C4-2B (cell line): ENCODE results near the gene PCSK5.

Experiments
- H3K27ac ChIP-seq: fragments of 450-650 bp; 2 replicates; pipeline ENCODE4 v1.5.1; 2017
- ZFX ChIP-seq: fragments of 450-650 bp; IDR thresholded peaks from 2 replicates; pipeline ENCODE4 v1.6.1; 2017
- TF ChIP-seq, protein P1 (sequence below): fragments of 450-650 bp; conservative IDR thresholded peaks from 2 replicates; pipeline ENCODE4 v1.5.1; 2017; ENCODE audit warnings: mild to moderate bottlenecking

The PCSK5 gene

DNA sequence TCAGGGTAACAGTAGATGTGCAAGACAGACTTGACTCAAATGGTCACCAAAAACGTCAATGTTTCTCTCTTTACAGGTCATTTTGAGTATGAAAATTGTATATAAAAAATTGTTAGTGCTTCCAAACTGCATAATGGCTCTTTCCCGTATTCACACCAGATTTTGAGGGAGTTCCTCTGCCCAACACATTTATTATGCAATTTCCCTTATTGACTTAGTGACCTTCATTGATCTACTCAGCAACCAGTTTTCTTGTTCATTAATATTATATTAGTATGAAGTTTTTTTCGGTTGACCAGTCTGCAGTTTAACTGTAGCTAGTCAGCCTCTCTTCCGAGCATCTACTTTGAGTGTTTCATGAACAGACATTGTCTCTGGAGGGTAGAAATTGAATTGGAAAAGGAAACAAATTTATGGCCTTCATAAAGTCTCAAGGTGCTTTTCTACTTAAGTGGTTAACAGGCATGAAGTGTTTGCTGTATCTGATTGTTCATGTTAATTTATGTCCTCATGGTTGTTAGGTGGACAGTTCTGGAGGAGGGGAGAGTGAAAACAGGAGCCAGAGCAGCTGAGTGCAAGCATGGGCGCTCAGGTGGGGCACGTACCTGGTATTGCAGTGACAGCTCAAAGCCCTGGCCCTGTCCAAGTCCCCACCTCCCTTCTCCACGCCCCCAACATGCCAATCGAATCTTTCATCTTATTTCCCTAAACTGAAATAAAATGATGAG, 263.6 kb downstream of the PCSK5 start:
- TF ChIP-seq, protein P1, sequence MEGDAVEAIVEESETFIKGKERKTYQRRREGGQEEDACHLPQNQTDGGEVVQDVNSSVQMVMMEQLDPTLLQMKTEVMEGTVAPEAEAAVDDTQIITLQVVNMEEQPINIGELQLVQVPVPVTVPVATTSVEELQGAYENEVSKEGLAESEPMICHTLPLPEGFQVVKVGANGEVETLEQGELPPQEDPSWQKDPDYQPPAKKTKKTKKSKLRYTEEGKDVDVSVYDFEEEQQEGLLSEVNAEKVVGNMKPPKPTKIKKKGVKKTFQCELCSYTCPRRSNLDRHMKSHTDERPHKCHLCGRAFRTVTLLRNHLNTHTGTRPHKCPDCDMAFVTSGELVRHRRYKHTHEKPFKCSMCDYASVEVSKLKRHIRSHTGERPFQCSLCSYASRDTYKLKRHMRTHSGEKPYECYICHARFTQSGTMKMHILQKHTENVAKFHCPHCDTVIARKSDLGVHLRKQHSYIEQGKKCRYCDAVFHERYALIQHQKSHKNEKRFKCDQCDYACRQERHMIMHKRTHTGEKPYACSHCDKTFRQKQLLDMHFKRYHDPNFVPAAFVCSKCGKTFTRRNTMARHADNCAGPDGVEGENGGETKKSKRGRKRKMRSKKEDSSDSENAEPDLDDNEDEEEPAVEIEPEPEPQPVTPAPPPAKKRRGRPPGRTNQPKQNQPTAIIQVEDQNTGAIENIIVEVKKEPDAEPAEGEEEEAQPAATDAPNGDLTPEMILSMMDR, result no peak
- no peak for TF ChIP-seq ZFX
- no peak overlapping the region for H3K27ac ChIP-seq

DNA sequence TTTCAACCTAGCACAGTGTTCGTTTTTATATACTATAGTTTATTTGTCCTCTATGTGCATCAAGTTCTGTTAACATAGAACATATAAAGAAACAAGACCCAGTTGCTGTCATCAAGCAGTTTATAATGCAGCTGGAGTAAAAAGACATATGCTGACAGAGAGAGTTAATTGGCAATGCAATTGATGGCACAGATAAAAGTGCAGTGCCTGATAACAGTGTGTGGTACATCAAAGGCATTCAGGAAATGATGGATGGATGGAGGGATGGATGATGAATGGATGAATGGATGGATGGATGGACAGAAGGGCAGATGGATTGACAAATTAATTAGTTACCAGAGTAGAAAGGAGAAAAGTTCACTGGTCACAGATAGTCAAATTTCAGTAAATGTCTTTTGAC, 264.9 kb downstream of the PCSK5 start:
- H3K27ac ChIP-seq, result no peak overlapping the region
- TF ChIP-seq, protein P1, result no peak
- no peak for TF ChIP-seq ZFX

DNA sequence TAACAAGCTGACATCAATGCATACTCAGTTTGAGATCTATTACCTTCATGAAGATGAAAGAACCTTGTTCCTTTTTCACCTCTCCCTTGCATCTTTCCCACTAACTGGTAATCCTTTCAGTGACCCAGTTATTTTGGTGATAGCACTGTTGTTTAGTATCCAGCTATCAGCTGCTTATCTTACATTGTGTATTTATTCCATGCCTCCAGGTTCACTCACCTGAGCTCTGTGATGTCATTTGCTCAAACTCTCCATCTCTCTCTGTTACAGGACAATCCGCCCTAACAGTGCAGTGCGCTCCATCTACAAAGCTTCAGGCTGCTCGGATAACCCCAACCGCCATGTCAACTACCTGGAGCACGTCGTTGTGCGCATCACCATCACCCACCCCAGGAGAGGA, 268.2 kb downstream of the PCSK5 start:
- no peak overlapping the region for H3K27ac ChIP-seq
- TF ChIP-seq, protein P1, result no peak
- no peak for TF ChIP-seq ZFX

DNA sequence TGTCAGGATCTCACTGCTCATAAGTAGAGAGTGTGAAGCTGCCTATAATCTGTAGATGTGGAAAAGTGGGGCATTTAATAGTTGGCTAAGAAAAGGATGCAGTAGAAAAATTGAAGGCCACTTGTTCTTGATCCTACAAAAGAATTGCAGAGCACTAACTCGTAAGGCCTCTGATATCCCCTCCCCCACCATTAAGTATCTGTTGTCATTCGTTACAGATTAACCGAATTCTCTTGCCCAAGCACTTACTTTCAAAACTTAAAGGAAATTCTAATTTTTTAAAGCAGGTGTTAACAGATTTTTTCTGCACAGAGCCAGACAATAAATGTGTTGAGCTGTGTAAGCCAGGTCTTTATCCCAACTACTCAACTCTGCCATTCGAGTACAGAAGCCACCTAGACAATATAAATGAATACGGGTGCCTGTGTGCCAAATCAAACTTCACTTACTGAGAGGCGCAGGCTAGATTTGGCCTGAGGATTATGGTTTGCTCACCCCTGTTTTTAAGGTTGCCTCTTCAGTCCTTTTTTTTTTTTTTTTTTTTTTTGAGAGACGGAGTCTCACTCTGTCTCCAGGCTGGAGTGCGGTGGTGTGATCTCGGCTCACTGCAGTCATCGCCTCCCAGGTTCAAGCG, 268.9 kb downstream of the PCSK5 start:
- H3K27ac ChIP-seq, result no peak overlapping the region
- TF ChIP-seq, protein P1, result no peak
- no peak for TF ChIP-seq ZFX

DNA sequence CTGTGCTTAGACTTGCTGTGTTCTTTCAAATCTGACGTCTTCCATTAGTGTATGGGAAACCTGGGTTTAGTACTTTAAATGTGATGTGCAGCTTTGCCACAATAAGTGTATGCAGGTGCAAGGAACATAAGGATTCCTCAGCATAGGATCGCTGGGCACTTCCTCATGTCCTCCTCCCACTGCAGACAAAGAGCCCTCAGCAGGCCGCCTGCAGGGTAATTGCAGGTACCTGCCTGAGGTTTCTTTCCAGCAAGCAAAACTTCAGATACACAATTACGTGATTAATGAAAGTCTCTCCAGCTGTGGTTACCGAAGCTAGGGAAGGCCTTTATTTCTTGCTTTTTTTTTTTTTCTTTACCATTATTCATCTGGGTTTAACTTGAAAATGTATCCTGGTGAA, 270.6 kb downstream of the PCSK5 start:
- TF ChIP-seq, protein P1, result no peak
- TF ChIP-seq ZFX, result no peak
- H3K27ac ChIP-seq, result no peak overlapping the region

DNA sequence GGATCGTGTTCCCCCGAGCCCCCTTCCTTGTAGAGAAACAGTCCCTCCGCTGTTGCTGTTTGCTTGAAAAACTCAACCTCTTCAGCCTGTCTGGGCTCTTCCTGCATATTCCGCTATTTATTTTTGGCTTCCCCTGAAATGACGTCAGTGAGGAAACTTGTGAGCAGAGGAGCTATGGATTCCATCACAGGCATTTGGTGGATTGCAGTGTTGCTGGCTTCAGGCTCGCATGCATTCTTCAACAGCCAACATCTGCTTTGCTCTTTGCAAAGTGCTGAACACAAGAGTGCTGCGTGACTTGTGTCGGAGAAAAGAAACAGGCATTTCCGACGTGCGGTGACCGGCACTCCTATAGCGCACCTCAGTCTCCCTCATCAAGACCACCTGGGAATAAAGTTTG, 271.1 kb downstream of the PCSK5 start:
- no peak overlapping the region for H3K27ac ChIP-seq
- no peak for TF ChIP-seq ZFX
- TF ChIP-seq, protein P1, result no peak

DNA sequence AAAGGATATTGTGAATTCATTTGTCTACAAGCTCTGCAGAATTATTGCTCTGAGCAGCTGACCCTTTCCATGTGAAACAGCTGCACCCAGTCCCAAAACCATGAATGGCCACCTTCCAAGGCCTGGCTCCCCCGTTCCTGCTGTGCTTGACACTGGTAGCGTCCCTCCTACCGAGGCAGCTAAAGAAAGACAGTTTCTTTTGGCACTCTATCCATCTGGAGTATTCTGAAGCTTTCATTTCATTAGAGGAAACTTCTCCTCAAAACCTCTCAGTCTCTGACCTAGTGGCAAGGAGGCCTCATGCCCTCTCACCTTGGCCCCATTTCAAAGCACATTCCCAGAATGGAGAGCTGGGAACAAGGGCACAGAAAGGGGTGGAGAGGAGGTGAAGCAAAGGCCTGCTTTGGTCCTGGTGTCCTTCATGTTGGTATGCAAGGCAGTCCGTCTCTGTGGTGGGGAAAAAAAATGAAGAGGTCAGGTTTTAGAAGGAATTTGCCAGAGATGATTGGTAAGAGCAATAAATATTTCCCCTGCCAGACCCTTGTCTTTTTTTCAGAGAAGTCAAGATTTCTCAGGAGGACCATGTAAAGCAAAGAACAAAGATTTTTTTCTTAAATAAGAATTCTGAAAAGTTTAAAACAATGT, 271.7 kb downstream of the PCSK5 start:
- TF ChIP-seq ZFX, result no peak
- TF ChIP-seq, protein P1, result no peak
- no peak overlapping the region for H3K27ac ChIP-seq
